Measurements from ENCODE around the gene EFNB3.
A peak's percentile ranks its signal among the peaks of the same experiment; 100 is the strongest.

The EFNB3 gene

GRCh38 chr17:7687908-7688807 lies 16.8 kb upstream of the EFNB3 start, which contains the start of gene WRAP53 (continued):
- TF ChIP-seq REPIN1 (tag by site-specific recombination; IDR thresholded peaks at IDR 0.05; ENCODE audit: low read depth) (no peak), ZNF335 (tag by site-specific recombination; conservative IDR thresholded peaks at IDR 0.05) (peak; percentile 92), ZNF148 (tag by site-specific recombination; IDR thresholded peaks at IDR 0.05; ENCODE audit: borderline replicate concordance) (no peak), ZEB2 (tag by site-specific recombination; IDR thresholded peaks at IDR 0.05) (peak; percentile 89), ZBTB26 (tag by site-specific recombination; optimal IDR thresholded peaks at IDR 0.05) (peak; percentile 29), KLF10 (tag by site-specific recombination; IDR thresholded peaks at IDR 0.05) (no peak; the same call in none of the 2 replicates), KLF16 (tag by site-specific recombination; IDR thresholded peaks at IDR 0.05) (peak; percentile 48; the same call in 1 of the 2 replicates)
- TF ChIP-seq, protein P1, sequence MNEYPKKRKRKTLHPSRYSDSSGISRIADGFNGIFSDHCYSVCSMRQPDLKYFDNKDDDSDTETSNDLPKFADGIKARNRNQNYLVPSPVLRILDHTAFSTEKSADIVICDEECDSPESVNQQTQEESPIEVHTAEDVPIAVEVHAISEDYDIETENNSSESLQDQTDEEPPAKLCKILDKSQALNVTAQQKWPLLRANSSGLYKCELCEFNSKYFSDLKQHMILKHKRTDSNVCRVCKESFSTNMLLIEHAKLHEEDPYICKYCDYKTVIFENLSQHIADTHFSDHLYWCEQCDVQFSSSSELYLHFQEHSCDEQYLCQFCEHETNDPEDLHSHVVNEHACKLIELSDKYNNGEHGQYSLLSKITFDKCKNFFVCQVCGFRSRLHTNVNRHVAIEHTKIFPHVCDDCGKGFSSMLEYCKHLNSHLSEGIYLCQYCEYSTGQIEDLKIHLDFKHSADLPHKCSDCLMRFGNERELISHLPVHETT (tag by site-specific recombination; IDR thresholded peaks at IDR 0.05), result peak; percentile 31; the same call in 1 of the 2 replicates

DNA sequence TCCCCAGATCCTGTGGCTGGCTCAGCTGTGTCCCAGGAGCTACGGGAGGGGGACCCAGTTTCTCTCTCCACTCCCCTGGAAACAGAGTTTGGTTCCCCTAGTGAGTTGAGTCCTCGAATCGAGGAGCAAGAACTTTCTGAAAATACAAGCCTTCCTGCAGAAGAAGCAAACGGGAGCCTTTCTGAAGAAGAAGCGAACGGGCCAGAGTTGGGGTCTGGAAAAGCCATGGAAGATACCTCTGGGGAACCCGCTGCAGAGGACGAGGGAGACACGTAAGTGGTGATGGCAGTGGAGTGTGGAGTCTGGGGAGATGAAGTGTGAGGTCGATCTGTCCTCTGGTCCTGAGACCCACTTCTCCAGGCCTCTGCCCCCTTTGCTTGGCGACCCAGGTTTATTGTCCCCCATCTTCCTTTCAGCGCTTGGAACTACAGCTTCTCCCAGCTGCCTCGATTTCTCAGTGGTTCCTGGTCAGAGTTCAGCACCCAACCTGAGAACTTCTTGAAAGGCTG lies 16.1 kb upstream of the EFNB3 start:
- H3K4me1 ChIP-seq (ENCODE audit: control insufficient read depth, insufficient read depth, low read length), result peaks cover 13% of the 10 kb centered on the region
- TF ChIP-seq ZNF121 (tag by site-specific recombination; IDR thresholded peaks at IDR 0.05) (peak; percentile 71), ZNF76 (tag by site-specific recombination; IDR thresholded peaks at IDR 0.05; ENCODE audit: borderline replicate concordance, low read depth) (peak; percentile 67; the same call in 1 of the 2 replicates), ZBTB17 (tag by site-specific recombination; IDR thresholded peaks at IDR 0.05) (no peak)
- ChIA-PET POLR2A (interaction anchor here (0.6 to 6.2 kb wide), 16 partner anchors 15 to 380 kb away, joined by 3 to 215 read pairs (median 18); partner anchors contain the start of genes ATP1B2, CD68, CNTROB and DNAH2), CTCF (interaction anchor here (0.7 to 9.3 kb wide), 27 partner anchors 9 to 1905 kb away, joined by 3 to 207 read pairs (median 8); partner anchors contain the start of genes ATP1B2, CD68, DNAH2 and EFNB3)
- H3K27ac ChIP-seq (ENCODE audit: extremely low read depth, low read depth, low read length), result peak overlapping the region; percentile 75
- H3K36me3 ChIP-seq (ENCODE audit: control insufficient read depth in 2 of 2, insufficient read depth in 1 of 2, low read length in 2 of 2), result peaks cover 28% of the 10 kb centered on the region in 2 experiments; a peak in 2 of 3 replicates
- H3K9me3 ChIP-seq (ENCODE audit: control insufficient read depth, insufficient read depth, low read depth, low read length), result no peaks in the 10 kb centered on the region
- H3K4me3 ChIP-seq (ENCODE audit: low read depth, low read length), result peak overlapping the region; percentile 47

GRCh38 chr17:7695586-7695985 lies 9.4 kb upstream of the EFNB3 start:
- Histone ChIP-seq H3K4me1 (ENCODE audit: control insufficient read depth, insufficient read depth, low read length) (no peaks in the 10 kb centered on the region), H3K4me3 (ENCODE audit: low read depth, low read length) (no peak overlapping the region), H3K9me3 (ENCODE audit: control insufficient read depth, insufficient read depth, low read depth, low read length) (no peaks in the 10 kb centered on the region), H3K27ac (ENCODE audit: extremely low read depth, low read depth, low read length) (no peak overlapping the region), H3K36me3 (ENCODE audit: control insufficient read depth in 2 of 2, insufficient read depth in 1 of 2, low read length in 2 of 2) (peaks cover 30 to 52% of the 10 kb centered on the region in 2 experiments; a peak in 2 of 3 replicates)
- CTCF ChIA-PET, result interaction anchor here (0.6 kb wide), 1 partner anchor 366 kb away, joined by 3 read pairs; no protein-coding TSS in a partner anchor
- POLR2A ChIA-PET, result no interaction called here
- TF ChIP-seq ZNF660 (tag by site-specific recombination; IDR thresholded peaks at IDR 0.05), result no peak
- TF ChIP-seq EGR2 (tag by site-specific recombination; IDR thresholded peaks at IDR 0.05; ENCODE audit: low read depth), result 0 out of 2 replicates have a peak, but pooled peaks have one; percentile 8

Data from HEK293 (cell line).